RKO (cell line): ENCODE measurements around the gene DNAAF1.

ENCODE experiments used
- DNase-seq: peaks from one replicate; pipeline ENCODE4 v3.0.0-alpha.2; 2016; ENCODE audit warnings: low spot score

Gene DNAAF1

DNA sequence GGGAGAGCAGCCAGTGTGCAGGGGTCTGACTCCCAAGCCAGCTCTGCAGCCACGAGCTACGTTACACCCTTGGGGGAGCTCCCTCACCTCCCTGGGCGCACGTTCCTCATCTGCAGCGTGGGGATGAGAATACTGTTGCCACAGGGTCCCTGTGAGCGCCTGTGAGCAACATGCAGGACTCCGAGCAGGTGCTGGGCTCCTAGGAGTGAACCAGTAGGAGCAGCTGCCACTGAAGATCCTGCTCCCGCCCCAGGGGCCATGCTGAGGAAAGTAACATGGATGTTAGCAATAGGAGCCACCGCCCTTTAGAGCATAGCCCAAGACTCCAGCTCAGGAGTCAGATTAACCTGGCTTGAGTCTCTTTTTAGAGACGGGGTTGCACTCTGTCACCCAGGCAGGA lies 15.9 kb downstream of the DNAAF1 start:
- no peak for DNase-seq

DNA sequence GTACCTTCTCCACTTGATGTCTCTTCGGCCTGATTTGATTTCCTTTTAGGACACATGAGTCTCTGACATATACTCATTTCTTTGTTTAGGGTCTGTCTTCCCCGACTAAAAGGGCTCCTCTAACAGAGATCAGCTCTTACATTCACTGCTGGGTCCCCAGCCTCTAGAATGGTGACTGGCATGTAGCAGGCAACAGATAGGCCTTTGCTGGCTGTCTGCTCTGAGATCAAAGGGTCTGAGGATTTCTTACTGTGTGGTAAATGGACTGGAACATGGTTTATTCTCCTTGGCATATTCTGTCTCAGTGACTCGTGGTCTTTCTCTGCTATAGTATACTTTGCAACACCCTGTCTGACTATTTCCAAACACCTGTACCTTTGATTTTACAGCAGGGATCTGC lies 16.7 kb downstream of the DNAAF1 start:
- no peak for DNase-seq

DNA sequence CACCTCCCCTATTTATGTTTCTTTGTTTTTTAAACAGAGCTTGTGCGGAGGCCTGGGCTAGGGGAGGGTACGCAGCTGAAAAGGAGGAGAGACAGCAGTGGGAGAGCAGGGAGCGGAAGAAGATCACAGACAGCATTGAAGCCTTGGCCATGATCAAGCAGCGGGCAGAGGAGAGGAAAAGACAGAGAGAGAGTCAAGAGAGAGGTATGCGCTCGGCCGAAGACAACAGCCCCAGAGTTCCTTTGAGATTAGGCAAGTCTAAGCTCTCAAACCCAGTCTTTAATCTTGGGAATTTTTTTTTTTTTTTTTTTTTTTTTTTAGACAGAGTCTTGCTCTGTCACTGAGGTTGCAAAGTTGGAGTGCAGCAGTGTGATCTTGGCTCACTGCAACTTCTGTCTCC lies 20.6 kb downstream of the DNAAF1 start:
- DNase-seq = no peak

DNA sequence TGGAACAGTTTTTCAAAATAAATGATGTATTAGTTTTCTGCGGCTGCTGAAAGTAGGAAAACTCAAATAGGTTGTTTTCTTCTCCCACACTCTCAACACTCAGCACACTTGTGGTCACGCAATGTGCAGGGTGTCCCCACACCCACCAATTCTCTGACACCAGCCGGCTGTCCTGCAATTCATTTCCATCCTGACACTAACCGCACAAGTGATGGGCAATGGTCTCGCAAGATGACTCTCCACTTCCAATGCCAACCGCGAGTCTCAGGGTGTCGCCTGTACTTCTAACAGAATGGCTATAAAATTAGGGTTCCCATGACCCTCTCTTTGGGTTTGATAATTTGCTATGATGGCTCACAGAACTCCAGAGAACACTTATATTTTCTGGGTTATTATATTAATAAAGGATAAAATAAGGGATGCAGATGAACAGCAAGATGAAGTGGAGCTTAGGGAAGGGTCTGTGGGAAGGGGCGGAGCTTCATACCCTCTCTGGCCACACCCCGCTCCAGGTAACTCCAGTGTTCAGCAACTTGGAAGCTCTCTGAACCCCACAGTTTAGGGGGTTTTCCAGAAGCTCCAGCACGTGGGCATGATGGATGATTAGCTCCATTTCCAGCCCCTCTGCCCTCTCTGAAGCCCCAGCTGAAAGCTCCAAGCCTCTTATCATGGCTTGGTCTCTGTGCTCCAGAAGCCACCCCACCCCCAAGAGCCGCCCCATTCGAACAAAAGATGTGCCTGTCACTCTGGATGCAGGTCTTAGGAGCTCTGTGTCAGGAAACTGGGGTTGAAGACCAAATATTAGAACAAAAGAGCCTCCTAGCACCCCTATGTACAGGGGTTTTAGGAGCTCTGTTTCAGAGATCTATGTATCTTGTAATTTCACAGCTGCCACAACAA lies 21.9 kb downstream of the DNAAF1 start:
- DNase-seq = no peak

DNA sequence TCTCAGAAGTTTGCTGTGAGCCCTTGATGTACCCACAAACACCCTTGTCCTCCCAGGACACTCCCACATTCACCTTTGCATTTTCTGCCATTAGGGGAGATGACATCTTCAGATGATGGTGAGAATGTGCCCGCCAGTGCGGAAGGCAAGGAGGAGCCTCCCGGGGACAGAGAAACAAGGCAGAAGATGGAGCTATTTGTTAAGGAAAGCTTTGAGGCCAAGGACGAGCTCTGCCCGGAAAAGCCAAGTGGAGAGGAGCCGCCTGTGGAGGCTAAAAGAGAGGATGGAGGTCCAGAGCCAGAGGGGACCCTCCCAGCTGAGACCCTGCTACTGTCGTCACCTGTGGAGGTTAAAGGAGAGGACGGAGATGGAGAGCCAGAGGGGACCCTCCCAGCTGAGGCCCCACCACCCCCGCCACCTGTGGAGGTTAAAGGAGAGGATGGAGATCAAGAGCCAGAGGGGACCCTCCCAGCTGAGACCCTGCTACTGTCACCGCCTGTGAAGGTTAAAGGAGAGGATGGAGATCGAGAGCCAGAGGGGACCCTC lies 24.7 kb downstream of the DNAAF1 start:
- no peak for DNase-seq

DNA sequence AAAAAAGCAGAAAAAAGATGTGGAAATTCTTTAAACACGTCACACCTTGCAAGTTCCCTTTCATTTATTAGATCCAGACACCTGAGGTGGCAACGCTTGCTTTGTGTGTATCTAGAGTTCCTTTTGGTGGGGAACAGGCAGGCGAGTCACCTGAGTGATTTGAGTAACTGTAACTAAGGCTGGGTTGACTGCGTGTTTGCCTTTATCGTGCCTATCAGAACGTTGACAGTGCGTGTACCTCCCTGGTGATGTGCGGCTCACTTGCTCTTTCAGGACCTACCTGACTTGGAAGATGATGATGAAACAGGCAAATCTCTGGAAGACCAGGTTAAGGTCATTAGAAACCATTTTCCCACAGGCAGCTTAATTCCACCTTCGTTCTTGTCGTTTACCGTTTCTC lies 29.3 kb downstream of the DNAAF1 start:
- DNase-seq = no peak

DNA sequence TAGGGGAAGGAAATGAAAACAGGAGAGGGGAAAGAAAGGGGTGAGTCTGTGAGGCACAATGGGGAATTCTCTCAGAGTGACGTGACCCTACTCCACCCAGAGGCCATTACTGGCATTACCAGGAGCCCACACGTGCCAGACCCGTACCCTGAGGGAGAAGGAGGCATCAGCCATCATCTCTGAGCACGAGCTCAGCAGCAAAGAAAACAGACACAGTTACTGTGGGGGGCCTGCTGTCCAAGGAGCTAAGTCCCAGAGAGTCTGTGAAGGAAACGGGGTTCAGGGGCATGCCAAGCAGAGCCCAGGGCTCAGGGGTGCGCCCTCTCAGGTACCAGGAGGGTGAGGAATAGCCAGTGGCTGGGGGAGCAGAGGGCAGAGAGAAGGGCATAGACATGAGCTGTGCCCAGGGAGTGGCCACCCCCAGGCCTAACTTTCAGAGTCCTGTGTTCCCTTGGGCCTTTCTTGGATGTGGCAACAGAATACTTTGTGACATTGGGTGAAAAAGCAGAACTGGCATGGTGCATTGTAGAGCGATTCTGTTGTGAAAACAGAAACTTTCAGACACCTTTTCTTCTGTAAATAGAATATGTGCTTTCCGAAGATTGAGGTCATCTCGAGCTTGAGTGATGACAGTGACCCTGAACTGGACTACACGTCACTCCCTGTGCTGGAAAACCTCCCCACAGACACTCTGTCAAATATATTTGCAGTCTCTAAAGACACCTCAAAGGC lies 30.4 kb downstream of the DNAAF1 start:
- peak; percentile 62 for DNase-seq

DNA sequence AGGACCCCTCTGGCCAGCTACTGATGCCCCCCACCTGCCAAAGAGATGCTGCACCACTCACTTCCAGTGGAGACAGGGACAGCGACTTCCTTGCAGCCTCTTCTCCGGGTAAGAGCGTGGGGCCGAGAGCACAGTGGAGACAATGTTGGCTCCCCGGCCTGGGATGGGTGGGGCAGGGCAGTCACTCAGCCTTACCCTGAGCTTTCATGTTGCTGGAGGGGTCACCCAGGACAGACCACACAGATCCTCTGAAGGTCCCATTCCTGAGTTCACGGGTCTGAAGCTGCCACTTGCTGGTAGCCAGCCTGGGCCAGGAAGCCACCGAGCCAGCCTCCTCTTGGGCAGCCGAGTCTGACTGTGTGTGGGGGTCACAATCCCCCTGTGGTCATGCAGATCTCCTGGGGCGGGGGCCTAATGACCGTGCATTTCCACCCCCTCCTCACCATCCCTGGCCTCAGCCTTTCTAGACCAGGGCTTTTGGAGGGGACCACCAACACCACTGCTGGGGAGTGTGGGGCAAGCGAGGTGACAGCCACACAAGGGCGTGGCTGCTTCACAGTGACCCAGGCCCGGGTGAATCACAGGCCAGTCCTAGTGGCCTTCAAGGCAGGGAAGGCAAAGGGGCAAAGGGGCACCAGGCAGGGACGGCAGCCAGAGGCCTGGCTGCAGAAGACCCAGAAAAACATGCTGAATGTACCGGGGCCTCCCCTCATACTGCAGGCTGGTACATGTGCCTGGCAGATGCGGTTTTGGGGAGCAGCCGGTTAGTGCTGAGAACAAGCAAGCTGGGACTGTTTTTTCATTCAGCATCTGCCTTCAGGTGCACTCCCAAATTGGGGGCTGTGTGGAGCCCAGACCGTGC lies 31.3 kb downstream of the DNAAF1 start:
- DNase-seq = no peak

DNA sequence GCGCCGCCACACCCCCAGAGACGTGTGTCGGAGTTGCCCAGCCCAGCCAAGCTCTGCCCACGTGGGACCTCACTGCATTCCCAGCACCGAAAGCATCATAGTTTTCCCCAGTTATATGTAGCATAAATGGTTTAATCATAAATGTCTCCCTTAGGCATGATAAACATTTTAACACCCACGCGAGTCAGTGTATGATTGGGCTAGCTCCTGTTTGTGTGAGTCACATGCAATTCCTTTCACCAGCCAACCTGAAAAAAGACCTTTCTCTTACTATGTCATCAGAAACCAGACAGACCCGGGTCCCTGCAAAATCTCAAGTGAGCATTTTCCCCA lies 32.6 kb downstream of the DNAAF1 start:
- DNase-seq = peak; percentile 34

DNA sequence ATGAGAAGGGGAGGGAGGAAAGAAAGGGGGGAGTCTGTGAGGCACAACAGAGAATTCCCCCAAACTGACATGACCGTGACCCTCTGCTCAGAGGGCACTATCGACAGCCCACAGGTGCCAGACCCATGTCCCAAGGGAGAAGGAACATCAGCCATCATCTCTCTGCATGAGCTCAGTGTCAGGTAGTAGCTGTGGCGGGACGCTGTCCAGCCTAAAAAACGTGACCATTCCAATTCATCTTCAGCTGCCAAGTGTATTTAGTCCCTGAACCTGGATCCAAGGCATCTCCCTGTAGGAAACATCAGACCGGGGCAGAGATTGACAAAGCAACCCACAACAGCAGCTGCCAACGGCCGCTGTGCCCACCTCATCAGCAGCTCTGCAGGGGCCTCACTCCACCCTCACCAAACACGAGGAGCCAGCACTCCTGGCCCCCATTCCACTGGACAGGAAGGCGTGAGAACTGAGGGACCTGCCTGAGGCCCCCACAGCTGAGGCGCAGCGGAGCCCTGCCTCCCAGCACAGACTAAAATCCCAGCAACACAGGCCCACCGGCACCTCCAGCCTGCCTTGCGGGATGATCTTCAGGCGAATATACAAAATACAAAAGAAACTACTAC lies 33.1 kb downstream of the DNAAF1 start:
- DNase-seq = no peak

DNA sequence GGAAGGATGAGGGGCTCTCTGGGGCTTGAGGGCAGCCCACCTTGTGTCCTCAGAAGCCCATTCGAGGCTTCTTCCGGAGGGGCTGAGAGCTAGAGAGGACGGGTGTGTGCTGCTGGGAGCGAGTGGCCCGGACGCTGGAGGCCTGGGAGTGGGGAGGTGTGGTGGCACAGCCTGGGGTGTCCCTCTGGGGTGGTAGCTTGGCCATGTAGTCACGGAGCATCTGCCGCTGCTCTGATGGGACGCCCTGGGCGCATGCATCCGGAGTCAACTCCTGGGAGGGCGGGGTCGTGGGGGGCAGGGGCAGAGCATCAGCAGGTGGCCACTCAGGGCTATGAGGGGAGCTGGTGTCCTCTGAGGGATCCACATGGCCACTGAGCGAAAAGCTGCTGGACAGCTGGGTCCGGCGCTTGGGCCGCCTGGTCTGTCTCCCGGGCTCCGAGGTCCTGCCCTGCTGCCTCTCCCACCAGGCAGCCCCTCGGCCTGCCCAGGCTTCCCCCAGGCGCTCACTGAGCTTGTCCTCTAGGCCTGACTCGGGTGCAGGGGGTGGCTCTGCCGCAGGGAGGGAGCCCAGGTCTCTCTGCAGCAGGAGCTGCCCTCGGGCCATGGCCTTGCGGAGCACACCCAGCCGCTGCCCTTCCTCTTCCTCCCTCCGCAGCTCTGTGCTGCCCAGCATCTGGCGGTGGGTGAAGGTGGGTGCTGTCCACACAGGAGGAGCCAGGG lies 33.9 kb downstream of the DNAAF1 start:
- no peak for DNase-seq

DNA sequence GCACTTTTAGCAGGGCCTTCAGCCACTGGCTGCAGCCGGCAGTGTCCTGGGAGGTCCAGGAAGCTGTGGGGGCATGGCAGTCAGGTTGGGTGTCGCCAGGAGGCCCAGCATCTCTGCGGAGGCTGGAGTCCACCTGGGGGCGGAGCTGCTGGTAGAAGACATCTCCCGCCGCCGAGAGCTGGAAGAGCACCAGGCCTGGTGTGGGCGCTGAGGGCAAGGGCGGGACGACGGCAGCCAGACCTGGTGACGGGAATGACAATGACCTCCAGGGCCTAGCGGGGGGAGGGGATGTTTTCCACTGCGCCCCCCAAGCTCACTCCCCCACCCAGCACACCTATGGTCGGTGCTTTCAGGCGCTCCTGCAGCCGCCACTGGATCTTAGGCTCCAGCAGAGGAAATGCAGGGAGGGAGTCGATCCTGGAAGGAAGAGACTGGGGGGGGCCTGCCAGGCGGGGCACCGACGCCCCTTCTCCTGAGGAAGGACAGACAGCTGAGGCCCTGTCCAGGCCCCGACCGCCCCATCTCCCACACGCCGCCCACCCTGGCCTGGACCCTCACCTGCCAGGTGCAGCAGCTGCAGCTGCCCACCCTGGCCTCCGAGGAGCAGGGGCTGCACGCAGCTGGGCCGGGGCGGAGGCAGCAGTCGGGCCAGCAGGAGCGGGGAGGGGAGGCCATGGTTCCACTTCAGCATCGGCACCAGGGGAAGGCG lies 34.7 kb downstream of the DNAAF1 start:
- no peak for DNase-seq

DNA sequence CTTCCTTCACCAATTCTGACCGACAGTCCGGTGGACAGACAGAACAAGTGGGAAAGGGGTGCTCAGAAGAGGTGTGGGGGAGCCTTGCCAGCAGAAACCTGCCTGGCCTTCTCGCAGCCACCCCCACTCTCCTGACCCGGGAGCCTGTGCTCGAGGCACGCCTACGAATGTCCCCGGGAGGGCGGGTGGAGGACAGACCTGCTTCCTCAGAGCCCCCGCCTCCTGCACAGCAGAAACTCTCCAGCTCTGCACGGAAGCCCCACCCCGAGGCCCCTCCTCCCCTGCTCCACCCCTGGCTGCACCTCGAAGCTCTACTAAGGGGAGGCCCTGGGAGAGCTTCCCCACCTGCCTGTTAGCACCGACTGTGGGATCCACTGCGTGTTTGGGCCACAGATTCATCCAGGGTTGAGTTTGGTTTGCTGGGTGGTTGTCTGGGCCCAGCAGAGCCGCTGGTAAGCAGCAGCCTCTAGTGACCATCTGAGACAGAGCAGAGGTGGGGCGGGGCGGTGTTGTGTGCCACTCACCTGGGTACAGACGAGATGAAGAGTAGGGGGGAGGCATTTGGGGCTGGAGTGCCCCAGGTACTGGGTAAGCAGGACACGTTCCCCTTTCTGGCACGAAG lies 35.5 kb downstream of the DNAAF1 start:
- DNase-seq = no peak

DNA sequence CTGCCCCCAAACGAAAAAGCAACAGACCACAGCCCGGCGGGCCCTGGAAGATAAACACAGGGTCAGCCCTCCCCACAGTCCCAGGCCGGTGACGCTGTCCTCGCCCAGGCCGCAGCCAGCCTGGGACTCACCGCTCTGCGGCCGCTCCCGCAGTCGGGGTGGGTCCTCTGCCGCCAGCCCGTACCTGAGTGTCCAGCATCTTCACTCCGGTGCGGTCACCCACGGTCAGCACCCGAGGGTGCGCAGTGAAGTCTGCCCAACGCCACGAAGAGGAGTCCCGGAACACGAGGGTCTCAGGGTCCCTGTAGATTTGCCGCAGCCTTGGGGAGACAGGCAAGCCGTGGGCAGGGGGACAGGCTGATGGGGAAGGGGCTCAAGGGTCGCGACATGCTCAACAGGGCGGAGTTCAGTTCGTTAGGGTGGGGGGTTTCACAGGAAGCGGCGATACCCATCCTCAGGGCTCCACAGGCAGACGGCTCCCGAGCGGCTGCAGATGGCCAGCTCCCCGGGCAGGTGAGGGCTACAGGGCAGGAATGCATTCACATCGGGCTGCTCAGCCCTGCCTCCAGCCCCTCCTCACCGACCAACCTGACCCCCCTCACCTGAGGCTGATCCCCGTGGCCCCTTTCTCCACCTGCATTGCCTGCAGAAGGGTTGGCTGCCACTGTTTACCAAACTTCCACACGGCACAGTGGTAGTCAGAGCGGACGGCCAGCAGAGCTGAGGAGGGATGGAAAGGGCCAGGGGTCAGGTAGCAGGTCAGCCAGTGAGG lies 36.2 kb downstream of the DNAAF1 start:
- no peak for DNase-seq

DNA sequence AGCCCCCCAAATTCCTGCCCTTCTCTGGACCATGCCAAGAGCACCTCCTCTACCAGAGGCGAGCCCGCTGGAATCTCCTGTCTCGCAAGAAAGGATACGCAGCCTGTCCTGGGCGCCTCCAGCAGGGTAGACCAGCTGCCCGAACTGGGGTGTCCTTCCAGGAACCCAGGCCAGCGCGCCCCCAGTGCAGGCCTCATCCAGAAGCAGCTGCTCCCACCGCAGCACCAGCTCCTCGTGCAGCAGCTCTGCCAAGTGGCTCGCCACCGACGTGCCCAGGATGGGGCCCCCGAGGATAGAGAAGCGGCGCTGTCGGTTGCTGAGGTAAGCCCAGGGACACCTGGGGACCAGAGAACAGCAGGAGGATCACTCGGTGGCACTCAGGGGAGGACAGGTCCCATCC lies 37.0 kb downstream of the DNAAF1 start:
- no peak for DNase-seq

DNA sequence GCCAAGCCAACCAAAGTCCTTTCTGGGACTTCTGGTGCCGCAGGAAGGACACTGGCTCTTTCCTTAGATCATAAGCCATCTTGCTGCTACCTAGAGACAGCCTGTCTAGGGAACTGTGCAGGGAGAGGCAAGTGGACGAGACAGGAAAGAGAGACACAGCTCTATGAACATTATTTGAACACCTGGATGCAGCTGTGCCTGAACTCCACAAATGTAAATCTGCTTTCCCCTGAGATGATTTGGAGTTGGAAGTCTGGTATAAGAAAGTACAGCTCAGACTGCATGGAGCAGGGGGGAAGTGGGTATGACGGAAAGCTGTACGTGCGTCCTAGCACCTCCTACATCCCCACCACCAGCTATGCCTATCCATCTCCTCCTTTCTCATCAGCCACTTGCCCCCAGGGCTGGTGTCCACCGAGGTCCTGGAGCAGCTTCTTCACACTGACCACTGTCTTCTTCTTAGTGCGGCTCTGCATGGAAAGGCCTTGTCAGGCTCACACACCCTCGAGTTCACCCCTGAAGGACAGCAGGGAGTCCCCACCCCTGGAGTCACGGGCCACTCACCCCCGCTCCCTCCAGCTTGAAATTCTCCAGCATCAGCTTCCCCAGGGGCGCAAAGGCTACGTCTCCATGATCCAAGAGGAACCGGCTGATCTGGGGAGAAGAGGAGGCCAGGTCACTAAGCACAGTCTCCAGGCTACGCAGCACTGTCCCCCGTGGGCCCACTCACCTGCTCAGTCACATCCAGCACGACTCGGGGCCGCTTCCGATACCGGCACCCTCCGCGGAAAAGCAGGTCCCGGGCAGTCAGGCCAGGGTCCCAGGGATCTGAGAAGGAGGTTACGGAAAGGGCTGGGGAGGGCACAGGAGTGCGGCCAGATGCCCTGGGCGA lies 37.8 kb downstream of the DNAAF1 start:
- no peak for DNase-seq

DNA sequence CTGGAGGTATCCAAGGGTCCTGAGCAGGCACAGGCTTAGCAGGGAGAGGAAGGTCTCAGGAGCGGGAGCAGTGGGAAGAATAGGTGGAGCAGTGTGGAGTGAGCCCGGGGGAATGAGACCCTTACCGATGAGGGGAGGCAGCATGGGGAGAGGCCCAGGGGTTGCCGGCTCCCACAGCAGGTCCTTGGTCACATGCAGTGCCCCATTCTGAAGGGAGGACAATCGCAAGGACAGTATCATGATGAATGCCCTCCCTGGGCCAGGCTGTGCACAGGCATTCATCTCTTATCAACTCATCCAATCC lies 38.4 kb downstream of the DNAAF1 start:
- DNase-seq = no peak

DNA sequence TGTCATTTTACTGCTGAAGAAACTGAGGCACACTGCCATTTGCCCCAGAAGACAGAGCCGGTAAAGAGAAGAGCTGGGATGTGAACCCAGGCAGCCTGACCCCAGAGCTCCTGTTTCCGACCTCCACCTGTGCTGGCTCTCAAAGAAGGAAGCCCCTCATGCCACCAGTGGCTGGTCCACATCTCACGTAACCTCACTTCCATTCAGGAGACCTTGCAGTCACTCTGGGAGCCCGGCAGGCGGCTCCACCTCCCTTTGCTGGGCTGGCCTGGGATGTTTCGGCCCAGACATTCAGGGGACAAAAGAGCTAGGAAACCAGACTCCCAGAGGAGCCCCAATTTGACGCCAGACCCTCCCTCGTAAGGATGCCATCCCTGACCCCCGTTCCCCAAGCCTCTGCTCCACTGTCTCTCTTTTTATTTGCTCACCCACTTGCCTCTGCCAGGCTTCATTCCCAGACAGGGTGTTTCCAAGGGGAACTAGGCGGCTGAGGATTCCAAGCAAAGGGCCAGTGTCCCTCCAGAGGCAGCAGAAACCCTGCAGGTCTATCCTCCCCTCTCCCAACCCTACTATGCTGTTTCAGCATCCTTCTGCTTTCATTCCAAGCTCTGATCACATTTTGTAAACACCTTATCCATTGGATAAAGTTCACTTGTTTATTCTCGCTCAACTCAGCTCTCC lies 38.9 kb downstream of the DNAAF1 start:
- no peak for DNase-seq
